ENCODE results near the gene IL23R.

Gene IL23R

GRCh38 chr1:67294836-67295617 is 128.8 kb downstream of the IL23R start:
- no peak for TF ChIP-seq CTCF (IDR thresholded peaks at IDR 0.05)

- TF ChIP-seq CTCF (IDR thresholded peaks at IDR 0.05), result no peak
Measured at GRCh38 chr1:67298762-67299161, 132.5 kb downstream of the IL23R start.

- no peak for TF ChIP-seq CTCF (IDR thresholded peaks at IDR 0.05)
Measured at GRCh38 chr1:67299296-67299695, 133.0 kb downstream of the IL23R start.

- no peak for TF ChIP-seq CTCF (IDR thresholded peaks at IDR 0.05)
Measured at GRCh38 chr1:67300561-67300960, 134.3 kb downstream of the IL23R start.

- no peak for TF ChIP-seq CTCF (IDR thresholded peaks at IDR 0.05)
Measured at GRCh38 chr1:67304023-67304422, 137.8 kb downstream of the IL23R start.

- TF ChIP-seq CTCF (IDR thresholded peaks at IDR 0.05), result no peak
Measured at GRCh38 chr1:67306547-67306946, 140.3 kb downstream of the IL23R start.

GRCh38 chr1:67307251-67308060 is 141.2 kb downstream of the IL23R start, which contains the start of gene IL12RB2:
TSS of gene IL12RB2 (plus strand) at chr1:67307873. CDS start at chr1:67320369, 12,496 bp downstream.
- TF ChIP-seq CTCF (IDR thresholded peaks at IDR 0.05), result no peak

Data from LNCAP (cell line).